Activated naive CD4-positive, alpha-beta T cell (primary cell): ENCODE data around the gene ANLN.
"Not testable (repeated sequence)": the region's sequence is repeated elsewhere in the genome, so short reads cannot be mapped to it uniquely, and the experiment has no call there.

Experiments used
- DNase-seq, 4 experiments: peaks; one replicate each; lab custom pipeline; 2025; lab: John Stamatoyannopoulos, UW

ANLN gene

GRCh38 chr7:36415144-36415543, 25.5 kb downstream of the ANLN start:
- no peak for DNase-seq

GRCh38 chr7:36416251-36416650, 26.6 kb downstream of the ANLN start:
- no peak for DNase-seq

GRCh38 chr7:36420307-36420706, 30.6 kb downstream of the ANLN start:
- no peak for DNase-seq

- no peak for DNase-seq
Observed at GRCh38 chr7:36422072-36422471, 32.4 kb downstream of the ANLN start.

- DNase-seq: no peak
Observed at GRCh38 chr7:36423633-36424032, 34.0 kb downstream of the ANLN start.

- DNase-seq: no peak
Observed at GRCh38 chr7:36430186-36430585, 40.5 kb downstream of the ANLN start.

- no peak for DNase-seq
Observed at GRCh38 chr7:36430881-36431280, 41.2 kb downstream of the ANLN start.

- no peak for DNase-seq
Observed at GRCh38 chr7:36438211-36438610, 48.5 kb downstream of the ANLN start.

- DNase-seq: no peak
Observed at GRCh38 chr7:36439624-36440023, 50.0 kb downstream of the ANLN start.

- no peak for DNase-seq
Observed at GRCh38 chr7:36440880-36441279, 51.2 kb downstream of the ANLN start.

- DNase-seq: no peak
Observed at GRCh38 chr7:36441344-36442022, 51.8 kb downstream of the ANLN start.

- DNase-seq: no peak
Observed at GRCh38 chr7:36448781-36449379, 59.2 kb downstream of the ANLN start.

GRCh38 chr7:36449685-36450084, 60.0 kb downstream of the ANLN start:
- no peak for DNase-seq

- no peak for DNase-seq
Observed at GRCh38 chr7:36453769-36454168, 64.1 kb downstream of the ANLN start.

GRCh38 chr7:36455646-36456045, 66.0 kb downstream of the ANLN start:
- no peak for DNase-seq

- DNase-seq: no peak
Observed at GRCh38 chr7:36456138-36456537, 66.5 kb downstream of the ANLN start.

- no peak for DNase-seq
Observed at GRCh38 chr7:36456548-36456947, 66.9 kb downstream of the ANLN start.

- no peak for DNase-seq
Observed at GRCh38 chr7:36459236-36459960, 69.7 kb downstream of the ANLN start.

- no peak for DNase-seq
Observed at GRCh38 chr7:36460811-36461429, 71.3 kb downstream of the ANLN start.

GRCh38 chr7:36462551-36463137, 73.0 kb downstream of the ANLN start:
- DNase-seq: no peak

GRCh38 chr7:36464271-36464670, 74.6 kb downstream of the ANLN start:
- no peak for DNase-seq

- DNase-seq: not testable (repeated sequence)
Observed at GRCh38 chr7:36466001-36466400, 76.3 kb downstream of the ANLN start.
